Measurements from ENCODE around the gene GYPB.

- no peak for TF ChIP-seq CTCF (IDR thresholded peaks at IDR 0.05)
- no peak for TF ChIP-seq ZFX (IDR thresholded peaks at IDR 0.05; ENCODE audit: borderline replicate concordance)
These were observed 33.0 kb downstream of the GYPB start for GRCh38 chr4:143986180-143986579.

Measured in 22Rv1 (cell line).